ENCODE results near the gene SOAT1. TPM values are rescaled to one million over a fixed set of nuclear protein-coding genes. Genes with fewer than 3 reads are reported as not detected.

The SOAT1 gene
- total and polyA plus RNA-seq, 10 donors: 5.5 to 47.6 (median 29.5) TPM

DNA sequence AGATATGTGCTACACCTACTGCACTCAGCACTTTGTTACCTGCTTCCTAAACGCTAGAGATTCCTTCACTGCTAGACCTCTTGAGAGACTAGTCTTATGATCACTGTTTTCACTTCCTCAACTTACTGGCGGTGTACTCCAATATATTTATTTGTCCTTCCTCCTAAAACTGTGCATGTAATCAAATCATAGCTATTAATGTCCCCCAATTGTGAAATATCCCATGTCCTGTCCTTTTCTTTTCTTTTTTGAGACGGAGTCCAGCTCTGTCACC is 3.4 kb downstream of the SOAT1 start:
- no peak for DNase-seq
- intact Hi-C loops (cut with DNase I; ENCODE audit: low total_unique reads): loop anchor here (10.0 kb wide), 2 partner anchors 48 to 172 kb away; no protein-coding TSS in a partner anchor
- Histone ChIP-seq H3K4me1 (peaks cover 17 to 87% (median 61%) of the 10 kb centered on the region in 6 donors), H3K36me3 (peaks cover 0 to 4% (median 0%) of the 10 kb centered on the region in 6 donors), H3K4me3 (peak overlapping the region in 1 of 8 donors; percentile 3), H3K9me3 (no peaks in the 10 kb centered on the region), H3K27me3 (replicated peaks in 1 of 7) (no peaks in the 10 kb centered on the region), H3K27ac (peak overlapping the region in 3 of 8 donors; percentile 26 to 38 (median 34))
- no peak for TF ChIP-seq POLR2AphosphoS5 (IDR thresholded peaks at IDR 0.05)
- TF ChIP-seq, protein P1, sequence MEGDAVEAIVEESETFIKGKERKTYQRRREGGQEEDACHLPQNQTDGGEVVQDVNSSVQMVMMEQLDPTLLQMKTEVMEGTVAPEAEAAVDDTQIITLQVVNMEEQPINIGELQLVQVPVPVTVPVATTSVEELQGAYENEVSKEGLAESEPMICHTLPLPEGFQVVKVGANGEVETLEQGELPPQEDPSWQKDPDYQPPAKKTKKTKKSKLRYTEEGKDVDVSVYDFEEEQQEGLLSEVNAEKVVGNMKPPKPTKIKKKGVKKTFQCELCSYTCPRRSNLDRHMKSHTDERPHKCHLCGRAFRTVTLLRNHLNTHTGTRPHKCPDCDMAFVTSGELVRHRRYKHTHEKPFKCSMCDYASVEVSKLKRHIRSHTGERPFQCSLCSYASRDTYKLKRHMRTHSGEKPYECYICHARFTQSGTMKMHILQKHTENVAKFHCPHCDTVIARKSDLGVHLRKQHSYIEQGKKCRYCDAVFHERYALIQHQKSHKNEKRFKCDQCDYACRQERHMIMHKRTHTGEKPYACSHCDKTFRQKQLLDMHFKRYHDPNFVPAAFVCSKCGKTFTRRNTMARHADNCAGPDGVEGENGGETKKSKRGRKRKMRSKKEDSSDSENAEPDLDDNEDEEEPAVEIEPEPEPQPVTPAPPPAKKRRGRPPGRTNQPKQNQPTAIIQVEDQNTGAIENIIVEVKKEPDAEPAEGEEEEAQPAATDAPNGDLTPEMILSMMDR (IDR thresholded peaks at IDR 0.05 in 8 of 11, conservative IDR thresholded peaks at IDR 0.05 in 3 of 11): no peak
- no peak for TF ChIP-seq POLR2A (IDR thresholded peaks at IDR 0.05)
- WGBS, 5 donors: 55 to 71% (median 65%) methylated on average over 3 of the region's 3 CpGs

DNA sequence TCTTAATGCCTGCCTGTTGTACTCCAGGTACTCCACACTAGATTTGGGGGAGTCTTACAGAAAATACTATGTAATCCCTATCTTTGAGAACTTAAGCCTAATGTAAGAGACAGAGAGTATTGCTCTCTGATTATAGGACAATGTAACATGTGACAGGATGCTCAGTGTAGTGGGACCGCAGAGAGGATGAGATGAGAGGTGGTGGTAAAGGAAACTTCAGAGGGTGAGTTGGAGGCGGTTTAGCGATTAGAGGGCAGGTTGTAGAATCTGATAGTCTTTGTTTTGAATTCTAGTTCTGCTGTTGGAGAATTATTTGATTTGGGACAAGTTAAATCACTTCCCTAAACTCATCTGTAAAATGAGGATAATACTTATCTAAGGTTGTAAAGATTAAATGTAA is 5.4 kb downstream of the SOAT1 start:
- no peak for DNase-seq
- no peak overlapping the region for H3K4me3 ChIP-seq
- H3K36me3 ChIP-seq: peaks cover 0 to 23% (median 10%) of the 10 kb centered on the region in 6 donors
- 30 to 75% (median 72%) methylated on average over 3 of the region's 3 CpGs for WGBS, 5 donors
- peak overlapping the region in 4 of 8 donors; percentile 2 to 46 (median 30) for H3K27ac ChIP-seq
- no peaks in the 10 kb centered on the region for H3K27me3 ChIP-seq (replicated peaks in 1 of 7)
- H3K9me3 ChIP-seq: no peaks in the 10 kb centered on the region
- TF ChIP-seq POLR2AphosphoS5 (IDR thresholded peaks at IDR 0.05) (no peak), POLR2A (IDR thresholded peaks at IDR 0.05) (no peak)
- TF ChIP-seq, protein P1 (IDR thresholded peaks at IDR 0.05 in 8 of 11, conservative IDR thresholded peaks at IDR 0.05 in 3 of 11): no peak
- peaks cover 17 to 87% (median 54%) of the 10 kb centered on the region in 6 donors for H3K4me1 ChIP-seq
- intact Hi-C loops (cut with DNase I; ENCODE audit: low total_unique reads): loop anchor here (10.0 kb wide), 2 partner anchors 46 to 174 kb away; no protein-coding TSS in a partner anchor

DNA sequence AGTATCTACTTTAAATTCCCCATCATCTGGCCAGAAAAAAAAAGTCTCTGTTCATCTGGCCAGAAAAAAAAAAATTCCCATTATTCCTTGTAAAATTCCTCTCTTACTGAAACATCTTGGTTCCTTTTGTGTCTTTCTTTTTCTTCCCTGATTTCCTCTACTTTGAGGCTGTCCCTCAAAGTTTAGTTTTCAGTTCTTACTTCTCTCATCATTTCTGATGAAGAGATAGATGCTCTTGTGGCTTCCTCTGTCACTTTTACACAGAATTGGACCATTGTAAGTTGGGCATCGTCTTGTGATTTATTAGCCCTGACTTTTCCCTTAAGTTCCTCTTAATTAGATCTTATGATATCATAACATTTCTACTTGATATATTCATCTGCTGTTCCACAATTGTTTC is 6.5 kb downstream of the SOAT1 start:
- peaks cover 9 to 78% (median 46%) of the 10 kb centered on the region in 6 donors for H3K4me1 ChIP-seq
- no peak for DNase-seq
- no peak overlapping the region for H3K27ac ChIP-seq
- WGBS, 5 donors: 36 to 49% (median 39%) methylated on average over 1 of the region's 1 CpG
- H3K36me3 ChIP-seq: peaks cover 0 to 35% (median 11%) of the 10 kb centered on the region in 6 donors
- no peaks in the 10 kb centered on the region for H3K27me3 ChIP-seq (replicated peaks in 1 of 7)
- intact Hi-C loops (cut with DNase I; ENCODE audit: low total_unique reads): no loop called here
- no peaks in the 10 kb centered on the region for H3K9me3 ChIP-seq
- no peak for TF ChIP-seq POLR2AphosphoS5 (IDR thresholded peaks at IDR 0.05)
- TF ChIP-seq, protein P1 (IDR thresholded peaks at IDR 0.05 in 8 of 11, conservative IDR thresholded peaks at IDR 0.05 in 3 of 11): no peak
- no peak for TF ChIP-seq POLR2A (IDR thresholded peaks at IDR 0.05)
- no peak overlapping the region for H3K4me3 ChIP-seq

DNA sequence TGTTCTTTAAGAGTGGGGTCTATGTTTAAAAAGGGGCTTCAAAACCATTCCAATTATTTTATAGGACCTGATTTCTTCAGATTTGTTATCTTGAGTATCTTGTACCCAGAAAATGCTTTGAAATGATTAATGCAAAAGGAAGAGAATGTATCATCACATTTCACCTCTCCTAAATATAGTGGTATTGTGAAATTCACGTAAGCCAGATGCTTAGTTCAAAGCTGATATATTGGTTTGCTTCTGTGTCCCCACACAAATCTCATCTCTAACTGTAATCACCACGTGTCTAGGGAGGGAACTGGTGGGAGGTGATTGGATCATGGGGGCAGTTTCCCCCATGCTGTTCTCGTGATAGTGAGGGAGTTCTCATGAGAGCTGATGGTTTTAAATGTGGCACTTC is 8.5 kb downstream of the SOAT1 start:
- Histone ChIP-seq H3K4me3 (no peak overlapping the region), H3K9me3 (no peaks in the 10 kb centered on the region), H3K27ac (no peak overlapping the region), H3K4me1 (peaks cover 5 to 60% (median 32%) of the 10 kb centered on the region in 6 donors), H3K36me3 (peaks cover 0 to 54% (median 12%) of the 10 kb centered on the region in 6 donors), H3K27me3 (replicated peaks in 1 of 7) (no peaks in the 10 kb centered on the region)
- 71 to 84% (median 78%) methylated on average over 3 of the region's 3 CpGs for WGBS, 5 donors
- TF ChIP-seq POLR2AphosphoS5 (IDR thresholded peaks at IDR 0.05) (no peak), POLR2A (IDR thresholded peaks at IDR 0.05) (no peak)
- TF ChIP-seq, protein P1 (IDR thresholded peaks at IDR 0.05 in 8 of 11, conservative IDR thresholded peaks at IDR 0.05 in 3 of 11): no peak
- intact Hi-C loops (cut with DNase I; ENCODE audit: low total_unique reads): no loop called here
- DNase-seq: no peak
